NCI-H526 (cell line): ENCODE measurements around the gene RAB14.

ENCODE experiments used
- DNase-seq, 2 experiments: peaks; one replicate each; lab custom pipeline; 2025; lab: John Stamatoyannopoulos, UW

Gene RAB14

GRCh38 chr9:121219530-121219929, 17.9 kb upstream of the RAB14 start:
- no peak for DNase-seq

GRCh38 chr9:121218357-121219027, 16.8 kb upstream of the RAB14 start:
- DNase-seq, result no peak

GRCh38 chr9:121217609-121218292, 16.1 kb upstream of the RAB14 start:
- DNase-seq, result no peak

- DNase-seq, result no peak
These were observed 14.7 kb upstream of the RAB14 start for GRCh38 chr9:121216271-121216805.

- DNase-seq, result no peak
These were observed 12.3 kb upstream of the RAB14 start for GRCh38 chr9:121214005-121214404.

GRCh38 chr9:121213136-121213806, 11.6 kb upstream of the RAB14 start:
- peak; percentile 45 to 84 for DNase-seq

GRCh38 chr9:121210536-121210935, 8.9 kb upstream of the RAB14 start:
- DNase-seq, result no peak

- DNase-seq, result no peak
These were observed 5.8 kb upstream of the RAB14 start for GRCh38 chr9:121207371-121207940.

GRCh38 chr9:121206516-121207370, 5.1 kb upstream of the RAB14 start:
- no peak for DNase-seq

GRCh38 chr9:121204611-121205010, 2.9 kb upstream of the RAB14 start:
- no peak for DNase-seq

GRCh38 chr9:121204121-121204520, 2.5 kb upstream of the RAB14 start:
- DNase-seq, result no peak

GRCh38 chr9:121201045-121201737, 478 bp downstream of the RAB14 start:
- peak; percentile 26 to 56 for DNase-seq

- no peak for DNase-seq
These were observed 1.3 kb downstream of the RAB14 start for GRCh38 chr9:121200356-121200755.

GRCh38 chr9:121199921-121200320, 1.7 kb downstream of the RAB14 start:
- DNase-seq, result no peak

GRCh38 chr9:121198512-121199042, 3.1 kb downstream of the RAB14 start:
- no peak for DNase-seq

- DNase-seq, result no peak
These were observed 4.5 kb downstream of the RAB14 start for GRCh38 chr9:121197132-121197531.

- DNase-seq, result no peak
These were observed 5.3 kb downstream of the RAB14 start for GRCh38 chr9:121196389-121196788.

- no peak for DNase-seq
These were observed 6.9 kb downstream of the RAB14 start for GRCh38 chr9:121194730-121195129.

GRCh38 chr9:121192959-121193640, 8.6 kb downstream of the RAB14 start:
- DNase-seq, result no peak

- no peak for DNase-seq
These were observed 9.2 kb downstream of the RAB14 start for GRCh38 chr9:121192518-121192917.
